ENCODE measurements around the gene CASZ1. TPM values are rescaled to one million over a fixed set of nuclear protein-coding genes. Genes with fewer than 3 reads are reported as not detected.

The CASZ1 gene
- total and polyA plus RNA-seq, 2 donors (not counting 3 experiments of a cell fraction or from before 2014, with no cell fraction given): 1.5 to 5.2 TPM

DNA sequence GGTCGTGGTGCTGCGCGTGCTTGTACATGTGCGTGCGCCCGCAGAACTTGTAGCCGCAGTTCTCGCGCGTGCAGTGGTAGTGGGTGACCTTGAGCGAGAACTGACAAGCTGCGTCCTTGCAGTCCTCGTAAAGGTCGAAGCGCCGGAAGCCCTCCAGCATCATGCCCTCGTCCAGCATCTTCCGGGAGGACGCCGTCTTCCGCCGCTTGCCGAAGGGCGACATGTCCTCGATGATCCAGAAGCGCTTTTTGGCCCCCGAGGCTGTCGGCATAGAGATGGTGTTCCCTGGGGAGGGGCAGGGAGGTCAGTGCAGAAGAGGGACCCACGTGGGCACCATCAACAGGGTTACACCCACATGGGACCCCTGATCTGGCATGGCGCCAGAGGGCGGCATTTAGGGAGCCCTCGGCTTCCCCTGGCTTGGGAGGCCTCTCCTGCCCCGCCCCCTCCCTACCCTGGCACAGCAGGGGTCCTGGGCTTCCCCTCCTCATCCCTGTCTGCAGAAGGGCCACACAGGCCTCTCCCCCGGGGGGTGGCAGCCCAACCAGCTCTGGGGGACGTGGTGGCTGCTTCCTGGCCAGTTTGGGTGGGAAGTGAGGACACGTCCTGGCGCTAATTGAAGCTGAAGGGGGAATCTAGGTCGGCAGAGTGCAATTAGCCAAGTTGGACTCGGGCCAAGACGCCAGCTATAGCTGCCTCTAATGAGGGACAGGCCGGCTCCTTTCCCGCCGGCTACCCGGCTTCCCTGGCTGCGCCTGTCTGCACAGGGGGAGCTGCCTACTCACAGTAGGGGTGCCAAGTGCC lies 156.5 kb downstream of the CASZ1 start:
- dilution Hi-C loops (cut with MboI; ENCODE audit: extremely low pct_ligation_motif_present, low sequenced_read_pairs) (no loop called here), intact Hi-C loops (cut with micrococcal nuclease) (loop anchor here (2.0 to 10.0 kb wide), 3 partner anchors 111 to 225 kb away; no protein-coding TSS in a partner anchor)
- ChIA-PET CTCF (interaction anchor here (0.6 to 1.8 kb wide), 7 partner anchors 9 to 186 kb away, joined by 3 to 6 read pairs (median 3); no protein-coding TSS in a partner anchor), POLR2A (no interaction called here)
- H3K36me3 ChIP-seq (ENCODE audit: control insufficient read depth in 2 of 2, extremely low read depth in 1 of 2, insufficient read depth in 2 of 2, low read length in 2 of 2): no peaks in the 10 kb centered on the region
- H2AFZ ChIP-seq (ENCODE audit: low read depth, low read length): no peak overlapping the region
- H3K4me2 ChIP-seq (ENCODE audit: insufficient read depth, low read length): no peak overlapping the region
- TF ChIP-seq GATA2 (IDR thresholded peaks at IDR 0.05; ENCODE audit: insufficient read depth, insufficient read length, low read depth, low read length) (no peak), POLR2A (IDR thresholded peaks at IDR 0.05; ENCODE audit: low read depth, low read length) (no peak), CTCF (IDR thresholded peaks at IDR 0.05; ENCODE audit: extremely low read depth in 1 of 2, insufficient read depth in 1 of 2, low read depth in 1 of 2, low read length in 2 of 2) (no peak), JUN (IDR thresholded peaks at IDR 0.05; ENCODE audit: borderline replicate concordance, insufficient read depth, insufficient read length, low read depth) (no peak), POLR2AphosphoS5 (IDR thresholded peaks at IDR 0.05; ENCODE audit: insufficient read depth, low read depth, low read length) (no peak)
- DNase-seq (ENCODE audit: low read depth, low spot score) (no peak), FAIRE-seq (no peak)
- H3K4me1 ChIP-seq (ENCODE audit: control insufficient read depth, extremely low read depth, insufficient read depth, low read length): peaks cover 7% of the 10 kb centered on the region
- no TSS peak for BruUV-seq (replicated peaks)
- H3K27ac ChIP-seq (ENCODE audit: insufficient read depth, low read depth, low read length): no peak overlapping the region
- no peaks in the 10 kb centered on the region for H4K20me1 ChIP-seq (replicated peaks; ENCODE audit: control insufficient read depth, extremely low read depth, insufficient read depth, low read length)
- H3K27me3 ChIP-seq (ENCODE audit: control insufficient read depth in 2 of 2, insufficient read depth in 2 of 2, low read length in 2 of 2): peaks cover 0 to 9% of the 10 kb centered on the region in 2 experiments
- no peaks in the 10 kb centered on the region for H3K9me1 ChIP-seq (replicated peaks; ENCODE audit: control insufficient read depth, extremely low read depth, insufficient read depth, low read length)
- H3K9me3 ChIP-seq (replicated peaks; ENCODE audit: control insufficient read depth, insufficient read depth, low read length): no peaks in the 10 kb centered on the region
- no peak overlapping the region for H3K9ac ChIP-seq (replicated peaks; ENCODE audit: extremely low read depth, insufficient read depth, low read length)
- H3K4me3 ChIP-seq (replicated peaks in 1 of 3; ENCODE audit: insufficient read depth in 1 of 3, low read depth in 1 of 3, low read length in 3 of 3): no peak overlapping the region
- H3K79me2 ChIP-seq (ENCODE audit: control insufficient read depth, insufficient read depth, low read length): no peaks in the 10 kb centered on the region
